OCI-LY1 (cell line): Measurements from ENCODE around the gene SSPN.

Experiments
- CTCF ChIP-seq: fragments of 200-600 bp; sonication (generic), shearing (Covaris generic); IDR thresholded peaks from 2 replicates; pipeline ENCODE4 v1.5.1; 2017; ENCODE audit warnings: mild to moderate bottlenecking, antibody characterized with exemption, low read length, moderate library complexity, mixed read lengths
- EZH2 ChIP-seq: fragments of 200-600 bp; sonication (generic), shearing (Covaris generic); IDR thresholded peaks from 2 replicates; pipeline ENCODE4 v1.8.0; 2017; ENCODE audit warnings: borderline replicate concordance, mixed run types, mild to moderate bottlenecking, antibody characterized with exemption, low read length, moderate library complexity, mixed read lengths

- TF ChIP-seq CTCF = no peak
- no peak for TF ChIP-seq EZH2
Measured at GRCh38 chr12:26278266-26278665, 82.9 kb downstream of the SSPN start.
